ENCODE results near the gene GRWD1.
A peak's percentile ranks its signal among the peaks of the same experiment; 100 is the strongest.

GRWD1 gene

DNA sequence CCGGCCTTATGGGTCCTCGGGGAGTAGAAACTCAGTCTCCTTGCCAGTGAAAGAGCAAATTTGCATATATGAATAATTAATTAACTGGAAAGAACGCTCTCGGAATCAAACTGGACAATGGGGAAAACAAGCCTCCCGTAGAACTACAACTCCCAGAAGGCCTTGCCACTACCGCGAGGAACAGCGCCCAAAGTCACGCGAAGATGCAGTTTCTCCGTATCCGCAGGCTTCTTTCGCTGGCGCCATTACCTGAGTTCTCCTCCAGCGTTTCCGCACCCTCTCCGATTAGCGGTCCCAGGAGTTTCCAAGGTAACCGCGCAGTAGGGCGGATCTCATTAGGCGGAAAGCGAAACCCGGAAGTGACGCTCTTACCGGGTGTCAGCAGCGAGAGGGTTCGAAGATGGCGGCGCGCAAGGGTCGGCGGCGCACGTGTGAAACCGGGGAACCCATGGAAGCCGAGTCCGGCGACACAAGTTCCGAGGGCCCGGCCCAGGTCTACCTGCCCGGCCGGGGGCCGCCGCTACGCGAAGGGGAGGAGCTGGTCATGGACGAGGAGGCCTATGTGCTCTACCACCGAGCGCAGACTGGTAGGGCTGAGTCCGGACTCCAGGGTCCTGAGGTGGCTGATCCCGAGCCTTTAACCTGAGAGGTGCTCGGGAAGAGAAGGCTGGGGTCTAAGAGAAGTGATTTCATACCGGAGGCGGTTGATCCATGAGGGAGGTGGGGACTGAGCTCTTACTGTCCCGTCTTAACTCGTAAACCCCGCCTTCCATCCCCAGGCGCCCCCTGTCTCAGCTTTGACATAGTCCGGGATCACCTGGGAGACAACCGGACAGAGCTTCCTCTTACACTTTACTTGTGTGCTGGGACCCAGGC, at the start of gene GRWD1:
Gene GRWD1 (plus strand): TSS at position 378 of the 876 bp plus-strand sequence. CDS start 23 bp downstream, at position 401.
- DNase-seq (ENCODE audit: low read depth), result peak; percentile 98

DNA sequence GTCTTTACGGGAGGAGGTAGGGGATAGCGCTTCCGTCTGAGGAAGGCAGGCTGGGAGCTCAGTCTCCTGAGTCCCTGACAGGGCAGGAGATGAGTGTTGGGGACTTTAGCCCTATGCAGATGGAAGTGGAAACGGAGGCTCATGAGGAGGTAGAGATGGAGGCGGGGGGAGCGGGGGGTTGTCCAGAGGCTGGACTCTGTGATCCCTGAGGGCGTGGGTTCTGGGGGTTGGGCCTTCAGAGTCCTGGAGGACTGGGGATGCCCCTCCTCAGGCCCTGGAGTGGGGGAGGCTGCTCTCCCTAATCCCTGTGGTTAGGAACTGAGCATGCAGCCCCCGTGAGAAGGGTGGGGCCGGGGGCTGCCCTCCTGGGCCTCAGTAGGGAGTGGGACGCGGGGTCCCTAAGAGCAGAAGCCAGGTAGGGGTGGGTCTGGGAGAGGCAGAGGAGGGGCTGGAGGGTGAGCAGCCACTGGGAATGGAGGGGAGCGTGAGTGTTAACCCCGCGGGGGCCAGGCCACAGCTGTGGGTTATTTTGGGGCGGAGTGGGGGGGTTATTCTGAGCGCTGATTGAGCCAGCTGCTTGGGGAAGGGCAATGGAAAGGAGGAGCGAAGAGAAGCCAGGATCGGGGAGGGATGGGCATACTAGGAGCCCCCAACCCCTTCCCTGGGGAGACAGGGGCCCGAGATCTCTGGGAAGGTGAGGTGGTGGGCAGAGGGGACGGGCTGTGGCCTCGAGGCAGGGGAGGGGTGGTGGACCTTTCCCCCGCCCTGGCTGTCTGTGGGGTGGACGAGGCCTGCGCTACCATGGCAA, 49.6 kb upstream of the GRWD1 start:
- no peak for DNase-seq (ENCODE audit: low read depth)

DNA sequence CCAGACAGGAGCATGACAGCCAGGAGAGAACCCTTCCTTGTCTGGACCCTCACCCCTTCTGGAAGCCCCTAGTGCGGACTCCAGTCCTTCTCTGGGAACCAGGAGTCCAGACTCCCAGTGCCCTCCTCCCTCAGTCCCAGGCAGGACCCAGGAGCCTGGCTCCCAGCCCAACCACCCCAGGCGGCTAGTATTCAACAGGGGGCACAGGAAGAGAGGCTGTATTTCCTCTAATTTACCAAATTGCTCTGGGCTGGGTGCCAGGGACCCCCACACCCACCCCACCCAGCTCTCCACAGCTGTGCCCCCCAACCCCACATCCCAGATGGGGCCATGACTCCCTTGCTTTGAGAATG, 49.0 kb upstream of the GRWD1 start:
- no peak for DNase-seq (ENCODE audit: low read depth)

DNA sequence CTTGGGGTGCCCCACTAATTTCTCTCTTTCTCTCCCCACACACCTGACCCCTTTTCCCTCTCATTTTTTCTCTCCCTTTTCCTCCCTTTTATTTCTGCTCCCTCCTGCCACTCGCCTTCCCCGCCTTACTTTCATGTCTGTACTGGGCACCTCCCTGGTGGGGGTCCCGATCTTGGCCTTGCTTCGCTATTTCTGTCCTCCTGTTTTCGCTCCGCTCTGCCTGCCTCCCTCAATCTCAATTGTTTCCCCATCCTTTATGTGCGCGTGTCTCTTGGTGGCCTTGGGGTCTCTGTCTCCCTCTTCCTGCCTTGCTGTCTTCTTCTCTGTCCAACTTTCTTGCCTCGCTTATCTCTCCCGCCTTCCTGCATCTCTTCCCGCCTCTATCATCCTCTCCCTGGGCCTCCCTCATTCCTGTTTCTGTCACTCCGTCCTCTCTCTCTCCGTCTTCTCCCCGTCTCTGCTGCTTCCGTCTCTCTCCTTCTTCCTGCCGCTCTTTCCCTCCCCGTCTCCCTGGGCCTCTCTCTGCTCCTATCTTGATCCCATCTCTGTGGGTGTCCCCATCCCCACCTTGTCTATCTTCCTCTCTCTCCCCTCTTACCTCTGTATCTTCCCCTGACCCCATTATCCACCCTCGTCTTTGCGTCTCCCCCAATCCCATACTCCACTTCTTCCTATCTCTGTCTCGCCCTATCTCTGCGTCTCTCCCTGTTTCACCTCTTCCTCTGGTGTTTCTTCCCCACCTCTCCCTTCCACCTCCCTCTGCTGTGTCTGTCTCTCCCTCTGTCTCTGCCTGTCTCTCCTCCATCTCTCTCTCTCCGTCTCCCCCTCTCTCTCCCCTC, 48.3 kb upstream of the GRWD1 start:
- peak; percentile 59 for DNase-seq (ENCODE audit: low read depth)

DNA sequence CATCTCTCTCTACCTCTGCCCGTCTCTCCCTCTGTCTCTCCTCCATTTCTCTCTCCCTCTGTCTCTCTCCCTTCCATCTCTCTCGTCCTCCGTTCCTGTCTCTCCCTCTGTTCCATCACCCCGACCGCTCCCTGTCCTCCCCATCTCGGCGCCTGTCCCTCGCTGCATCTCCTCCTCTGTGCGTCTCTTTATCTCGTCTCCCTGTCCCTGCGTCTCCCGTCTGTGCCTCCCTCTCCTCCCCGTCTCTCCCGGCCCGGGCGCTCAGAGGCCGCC, 47.7 kb upstream of the GRWD1 start:
- peak; percentile 37 for DNase-seq (ENCODE audit: low read depth)

DNA sequence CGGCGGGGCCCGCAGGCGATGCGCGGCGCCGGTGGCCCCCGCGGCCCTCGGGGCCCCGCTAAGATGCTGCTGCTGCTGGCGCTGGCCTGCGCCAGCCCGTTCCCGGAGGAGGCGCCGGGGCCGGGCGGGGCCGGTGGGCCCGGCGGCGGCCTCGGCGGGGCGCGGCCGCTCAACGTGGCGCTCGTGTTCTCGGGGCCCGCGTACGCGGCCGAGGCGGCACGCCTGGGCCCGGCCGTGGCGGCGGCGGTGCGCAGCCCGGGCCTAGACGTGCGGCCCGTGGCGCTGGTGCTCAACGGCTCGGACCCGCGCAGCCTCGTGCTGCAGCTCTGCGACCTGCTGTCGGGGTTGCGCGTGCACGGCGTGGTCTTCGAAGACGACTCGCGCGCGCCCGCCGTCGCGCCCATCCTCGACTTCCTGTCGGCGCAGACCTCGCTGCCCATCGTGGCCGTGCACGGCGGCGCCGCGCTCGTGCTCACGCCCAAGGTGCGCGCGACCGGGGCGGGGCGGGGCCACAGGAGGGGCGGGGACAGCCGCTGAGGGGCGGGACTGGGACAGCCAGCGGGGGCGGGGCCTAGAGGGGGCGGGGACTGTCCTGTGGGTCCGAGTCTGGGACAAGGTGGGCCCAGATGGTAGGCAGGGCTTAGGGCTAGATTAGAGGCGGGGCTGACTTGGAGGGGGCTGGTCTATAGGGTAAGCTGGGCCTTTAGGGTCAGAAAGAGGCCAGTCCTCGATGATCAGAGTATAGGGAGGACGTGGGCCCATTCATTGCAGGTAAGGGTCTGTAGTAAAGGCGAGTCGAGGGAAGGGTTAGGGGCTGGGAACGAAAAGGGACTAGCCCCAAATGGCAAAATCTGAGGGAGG, 47.2 kb upstream of the GRWD1 start:
- peak; percentile 82 for DNase-seq (ENCODE audit: low read depth)

DNA sequence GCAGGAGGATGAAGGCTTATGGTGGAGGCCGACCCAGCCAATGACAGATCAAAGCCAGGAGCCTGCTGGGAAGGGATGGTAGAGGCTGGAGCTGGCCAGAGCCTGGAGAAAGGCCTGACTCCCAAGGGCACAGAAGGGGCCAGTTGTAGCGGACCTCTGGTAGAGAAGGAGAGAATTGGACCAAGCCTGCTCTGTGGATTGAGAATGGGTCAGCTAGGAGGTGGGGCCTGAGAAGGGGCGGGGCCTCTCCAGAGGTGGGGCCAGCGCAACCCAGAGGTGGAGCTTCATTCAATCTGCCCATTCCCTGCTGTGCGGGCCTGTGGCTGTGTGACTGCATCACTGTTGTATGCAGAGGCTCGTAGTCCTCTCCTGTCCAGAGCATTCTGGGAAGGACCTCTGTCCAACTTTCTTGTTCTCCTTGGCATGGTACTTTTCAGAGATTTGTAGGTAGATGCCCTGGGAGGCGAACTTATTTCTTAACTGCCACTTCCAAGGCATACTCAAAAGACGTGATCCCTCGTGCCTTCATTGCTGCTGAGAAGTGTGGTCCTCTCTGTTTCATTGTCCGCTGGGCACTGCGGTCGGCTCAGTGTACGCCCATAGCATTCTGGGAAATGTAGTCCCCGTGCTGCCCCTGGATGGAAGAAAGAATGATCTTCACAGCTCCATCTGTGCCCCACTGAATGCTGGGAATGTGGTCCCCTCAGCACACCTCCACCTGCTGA, 45.6 kb upstream of the GRWD1 start:
- peak; percentile 90 for DNase-seq (ENCODE audit: low read depth)

DNA sequence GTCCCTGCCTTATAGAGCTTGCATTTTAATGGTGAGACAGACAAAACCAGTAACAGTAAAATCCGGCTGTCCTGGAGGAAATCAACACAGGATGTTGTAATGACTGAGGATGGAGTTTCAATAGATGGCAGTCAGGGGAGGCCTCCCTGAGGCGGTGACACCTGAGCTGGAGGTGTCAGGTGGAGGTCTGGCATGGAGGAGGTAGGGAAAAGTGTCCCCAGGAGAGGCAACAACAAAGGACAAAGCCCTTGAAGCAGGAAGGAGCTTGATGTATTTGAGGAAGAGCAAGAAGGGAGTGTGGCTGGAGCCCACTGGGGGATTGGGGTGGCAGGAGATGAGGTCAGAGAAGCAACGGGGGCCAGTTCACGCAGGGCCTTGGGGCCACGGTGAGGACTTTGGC, 44.5 kb upstream of the GRWD1 start:
- no peak for DNase-seq (ENCODE audit: low read depth)

DNA sequence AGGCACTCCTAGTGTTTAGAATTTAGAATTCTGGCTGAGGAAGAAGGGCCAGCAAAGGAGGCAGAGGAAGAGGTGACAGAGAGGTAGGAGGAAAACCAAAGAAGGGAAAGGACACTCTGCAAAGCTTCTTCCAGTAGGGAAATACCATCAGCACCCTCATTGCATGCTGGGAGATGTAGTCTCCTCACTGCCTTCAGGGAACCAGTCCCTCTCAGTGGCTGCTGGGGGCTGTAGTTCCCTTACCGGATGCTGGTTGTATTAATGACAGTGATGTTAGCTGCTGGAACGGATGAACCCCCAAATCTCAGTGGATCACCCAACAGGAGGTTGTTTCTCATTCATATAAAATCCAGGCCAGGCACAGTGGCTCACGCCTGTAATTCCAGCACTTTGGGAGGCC, 42.2 kb upstream of the GRWD1 start:
- DNase-seq (ENCODE audit: low read depth), result peak; percentile 83

DNA sequence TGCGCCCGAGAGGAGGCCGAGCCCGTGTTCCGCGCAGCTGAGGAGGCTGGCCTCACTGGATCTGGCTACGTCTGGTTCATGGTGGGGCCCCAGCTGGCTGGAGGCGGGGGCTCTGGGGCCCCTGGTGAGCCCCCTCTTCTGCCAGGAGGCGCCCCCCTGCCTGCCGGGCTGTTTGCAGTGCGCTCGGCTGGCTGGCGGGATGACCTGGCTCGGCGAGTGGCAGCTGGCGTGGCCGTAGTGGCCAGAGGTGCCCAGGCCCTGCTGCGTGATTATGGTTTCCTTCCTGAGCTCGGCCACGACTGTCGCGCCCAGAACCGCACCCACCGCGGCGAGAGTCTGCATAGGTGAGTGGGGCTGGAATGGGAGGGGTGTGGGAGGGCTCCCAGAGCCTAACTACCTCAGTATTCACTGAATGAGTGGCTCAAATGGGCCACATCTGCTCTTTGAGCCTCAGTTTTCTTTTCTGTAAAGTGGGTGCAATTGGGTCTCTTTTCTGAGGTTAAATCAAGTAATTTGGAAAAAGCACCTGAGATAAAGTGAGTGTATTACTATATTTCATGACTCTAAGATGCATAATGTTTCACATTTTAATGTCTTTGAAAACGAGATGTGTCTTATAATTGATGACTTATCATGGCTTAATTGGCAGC, 40.6 kb upstream of the GRWD1 start:
- no peak for DNase-seq (ENCODE audit: low read depth)

DNA sequence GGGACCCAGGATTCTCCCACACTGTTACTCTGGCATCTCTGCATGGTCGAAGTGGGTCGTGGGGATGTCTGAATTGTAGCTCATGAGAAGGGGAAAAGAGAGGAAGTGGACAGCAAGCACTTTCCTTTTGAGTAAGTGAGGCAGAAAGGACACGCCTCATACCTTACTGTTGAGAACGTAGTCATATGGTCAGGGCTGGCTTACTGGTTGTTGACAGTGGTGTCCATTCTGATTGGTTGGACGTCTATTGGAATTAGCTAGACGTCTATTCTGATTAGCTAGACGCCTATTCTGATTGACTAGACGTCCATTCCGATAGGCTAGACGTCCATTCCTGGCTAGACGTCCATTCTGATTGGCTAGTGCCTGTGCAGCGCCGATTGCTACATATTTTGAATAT, 39.9 kb upstream of the GRWD1 start:
- peak; percentile 22 for DNase-seq (ENCODE audit: low read depth)

DNA sequence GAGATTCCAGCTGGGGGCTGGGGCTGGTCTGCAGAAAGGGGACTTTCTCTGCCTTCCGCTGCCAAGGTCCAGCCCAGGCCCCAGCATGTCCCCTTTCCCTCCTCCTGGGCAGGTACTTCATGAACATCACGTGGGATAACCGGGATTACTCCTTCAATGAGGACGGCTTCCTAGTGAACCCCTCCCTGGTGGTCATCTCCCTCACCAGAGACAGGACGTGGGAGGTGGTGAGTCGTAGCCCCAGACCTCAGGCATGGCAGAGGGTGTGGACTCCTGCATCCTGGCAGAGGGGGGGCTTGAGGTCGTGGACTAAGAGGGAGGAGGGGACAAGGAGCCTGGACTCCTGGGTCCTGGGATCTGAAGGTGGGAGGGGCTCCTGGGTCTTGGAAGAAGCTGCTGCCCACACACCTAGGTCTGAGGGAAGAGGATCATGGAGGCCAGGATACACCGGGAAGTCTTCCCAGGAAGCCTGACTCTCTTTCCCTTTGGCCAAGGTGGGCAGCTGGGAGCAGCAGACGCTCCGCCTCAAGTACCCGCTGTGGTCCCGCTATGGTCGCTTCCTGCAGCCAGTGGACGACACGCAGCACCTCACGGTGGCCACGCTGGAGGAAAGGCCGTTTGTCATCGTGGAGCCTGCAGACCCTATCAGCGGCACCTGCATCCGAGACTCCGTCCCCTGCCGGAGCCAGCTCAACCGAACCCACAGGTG, 31.8 kb upstream of the GRWD1 start:
- peak; percentile 59 for DNase-seq (ENCODE audit: low read depth)

DNA sequence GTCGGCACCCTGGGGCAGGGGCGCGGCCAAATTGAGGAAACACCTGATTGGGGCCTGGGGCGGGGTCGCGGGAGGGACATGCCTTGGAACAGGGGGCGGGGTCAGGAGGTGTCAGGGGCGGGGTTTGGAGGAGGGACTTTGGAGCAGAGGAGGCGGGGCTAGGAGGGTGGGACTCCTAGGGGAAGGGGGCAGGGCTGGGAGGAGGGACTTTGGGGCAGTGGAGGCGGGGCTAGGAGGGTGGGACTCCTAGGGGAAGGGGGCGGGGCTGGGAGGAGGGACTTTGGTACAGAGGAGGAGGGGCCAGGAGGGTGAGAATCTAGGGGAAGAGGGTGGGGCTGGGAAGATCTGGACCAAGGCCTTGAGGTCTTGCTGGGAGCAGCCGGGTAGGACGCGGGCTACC, 30.4 kb upstream of the GRWD1 start:
- peak; percentile 72 for DNase-seq (ENCODE audit: low read depth)

DNA sequence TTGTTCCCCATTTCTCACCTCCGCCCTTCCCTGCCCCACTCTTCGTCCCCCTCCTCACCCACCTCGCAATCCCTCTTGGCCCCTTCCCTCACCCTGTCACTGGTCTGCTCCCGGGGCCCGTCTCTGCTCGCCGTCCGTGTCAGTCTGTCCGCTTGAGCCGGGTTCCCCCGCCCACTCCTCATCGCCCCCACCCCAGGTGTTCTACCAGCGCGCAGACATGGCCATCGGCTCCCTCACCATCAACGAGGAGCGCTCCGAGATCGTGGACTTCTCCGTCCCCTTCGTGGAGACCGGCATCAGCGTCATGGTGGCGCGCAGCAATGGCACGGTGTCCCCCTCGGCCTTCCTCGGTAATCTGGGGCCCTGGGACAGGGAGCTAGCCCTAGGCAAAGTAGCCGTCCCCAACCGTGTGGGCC, 30.0 kb upstream of the GRWD1 start:
- no peak for DNase-seq (ENCODE audit: low read depth)

DNA sequence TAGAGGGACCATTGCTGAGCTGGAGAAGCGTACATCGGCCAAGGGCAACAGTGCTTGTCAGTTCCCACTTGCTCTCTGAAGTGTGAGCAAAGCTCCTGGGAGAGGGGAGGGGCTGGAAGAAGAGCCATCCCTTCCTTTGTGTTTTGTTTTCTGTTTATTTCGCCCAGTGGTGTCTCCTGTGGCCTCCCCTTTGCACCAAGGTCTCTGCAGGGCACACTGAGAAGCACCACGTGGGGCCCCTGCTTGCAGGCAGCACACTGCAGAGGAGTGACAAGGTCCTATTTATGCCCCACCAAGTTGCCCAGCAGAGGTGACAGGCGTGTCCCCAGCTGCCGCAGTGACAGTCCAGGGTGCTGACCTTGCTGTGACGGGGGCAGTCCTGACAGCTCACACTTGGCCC, 28.4 kb upstream of the GRWD1 start:
- no peak for DNase-seq (ENCODE audit: low read depth)

DNA sequence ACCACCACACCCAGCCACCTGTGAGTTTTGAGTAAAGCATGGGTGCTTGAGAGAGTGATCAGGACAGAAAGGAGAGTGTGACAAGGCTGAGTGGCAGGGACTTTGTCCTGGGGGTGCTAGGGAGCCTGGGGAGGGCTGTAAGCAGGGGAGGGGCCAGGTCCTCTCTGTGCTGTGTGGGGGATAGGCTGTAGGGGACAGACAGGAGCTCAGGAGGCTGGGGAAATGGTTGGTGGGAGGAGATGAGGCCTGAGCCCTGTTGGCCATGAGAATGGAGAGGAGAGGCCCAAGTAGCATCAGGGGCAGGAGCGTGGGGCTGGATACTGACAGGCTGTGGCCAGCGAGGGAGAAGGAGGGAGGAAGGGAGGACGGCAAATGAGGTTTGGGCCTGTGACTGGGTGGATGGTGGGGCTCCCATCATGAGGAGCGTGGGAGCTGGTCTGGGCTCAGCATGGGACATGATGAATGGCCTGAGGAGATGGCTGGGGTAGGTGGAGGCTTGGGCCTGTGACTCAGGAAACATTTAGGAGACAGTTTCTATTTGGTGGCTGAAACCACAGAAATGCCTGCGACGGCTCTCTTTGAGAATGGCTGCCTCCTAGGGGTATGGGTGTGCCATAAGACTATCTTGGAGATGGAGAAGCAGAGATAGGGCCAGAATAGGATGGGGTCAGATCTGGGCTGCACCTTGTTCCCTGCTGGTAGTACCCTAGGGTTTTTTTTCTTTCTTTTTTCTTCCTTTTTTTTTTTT, 27.3 kb upstream of the GRWD1 start:
- DNase-seq (ENCODE audit: low read depth), result peak; percentile 82

DNA sequence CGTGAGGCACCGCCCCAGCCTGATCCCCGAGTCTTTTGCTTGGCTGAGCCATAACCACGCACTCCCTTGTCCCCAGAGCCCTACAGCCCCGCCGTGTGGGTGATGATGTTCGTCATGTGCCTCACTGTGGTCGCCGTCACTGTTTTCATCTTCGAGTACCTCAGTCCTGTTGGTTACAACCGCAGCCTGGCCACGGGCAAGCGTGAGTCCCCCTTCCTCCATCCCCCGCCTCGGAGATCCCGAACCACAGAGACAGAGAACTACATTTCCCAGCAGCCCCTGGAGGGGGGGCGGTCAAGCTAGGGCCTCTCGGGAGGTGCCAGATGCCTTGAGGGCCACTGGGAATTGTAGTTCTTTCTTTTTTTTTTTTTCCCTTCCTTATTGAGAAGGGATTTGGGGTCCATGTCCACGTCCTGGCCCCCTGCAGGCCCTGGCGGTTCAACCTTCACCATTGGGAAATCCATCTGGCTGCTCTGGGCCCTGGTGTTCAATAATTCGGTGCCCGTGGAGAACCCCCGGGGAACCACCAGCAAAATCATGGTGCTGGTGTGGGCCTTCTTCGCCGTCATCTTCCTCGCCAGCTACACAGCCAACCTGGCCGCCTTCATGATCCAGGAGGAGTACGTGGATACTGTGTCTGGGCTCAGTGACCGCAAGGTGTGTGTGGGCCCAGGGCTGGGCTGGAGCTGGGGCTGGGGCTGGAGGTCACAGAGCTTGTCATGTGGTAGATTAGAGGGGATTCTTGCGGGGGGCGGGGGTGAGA, 26.4 kb upstream of the GRWD1 start:
- peak; percentile 66 for DNase-seq (ENCODE audit: low read depth)

DNA sequence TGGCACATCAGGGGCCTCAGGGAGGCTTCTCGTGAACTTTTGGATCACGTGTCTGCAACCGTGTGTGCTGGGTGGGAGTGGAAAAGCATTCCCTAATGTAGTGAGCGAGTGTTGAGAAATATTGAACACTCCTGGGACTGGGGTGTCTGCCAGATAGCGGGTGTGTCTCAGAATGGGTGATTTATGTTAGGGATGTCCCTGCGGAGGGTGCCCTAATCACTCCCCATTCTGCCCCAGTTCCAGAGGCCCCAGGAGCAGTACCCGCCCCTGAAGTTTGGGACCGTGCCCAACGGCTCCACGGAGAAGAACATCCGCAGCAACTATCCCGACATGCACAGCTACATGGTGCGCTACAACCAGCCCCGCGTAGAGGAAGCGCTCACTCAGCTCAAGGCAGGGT, 24.2 kb upstream of the GRWD1 start:
- no peak for DNase-seq (ENCODE audit: low read depth)
